ENCODE data around the gene RERG. TPM values are rescaled to one million over a fixed set of nuclear protein-coding genes. Genes with fewer than 3 reads are reported as not detected.
A peak's percentile ranks its signal among the peaks of the same experiment; 100 is the strongest.

The RERG gene
- total RNA-seq, 1 experiment from 2014 or later, result not detected

GRCh38 chr12:15192720-15193119 lies 28.5 kb downstream of the RERG start:
- H3K27me3 ChIP-seq (replicated peaks; ENCODE audit: insufficient read depth, low read depth, low read length, poor library complexity), result no peaks in the 10 kb centered on the region
- no peak for TF ChIP-seq EZH2 (IDR thresholded peaks at IDR 0.05; ENCODE audit: borderline replicate concordance, low read depth, low read length, poor library complexity, severe bottlenecking)
- TF ChIP-seq, protein P1, sequence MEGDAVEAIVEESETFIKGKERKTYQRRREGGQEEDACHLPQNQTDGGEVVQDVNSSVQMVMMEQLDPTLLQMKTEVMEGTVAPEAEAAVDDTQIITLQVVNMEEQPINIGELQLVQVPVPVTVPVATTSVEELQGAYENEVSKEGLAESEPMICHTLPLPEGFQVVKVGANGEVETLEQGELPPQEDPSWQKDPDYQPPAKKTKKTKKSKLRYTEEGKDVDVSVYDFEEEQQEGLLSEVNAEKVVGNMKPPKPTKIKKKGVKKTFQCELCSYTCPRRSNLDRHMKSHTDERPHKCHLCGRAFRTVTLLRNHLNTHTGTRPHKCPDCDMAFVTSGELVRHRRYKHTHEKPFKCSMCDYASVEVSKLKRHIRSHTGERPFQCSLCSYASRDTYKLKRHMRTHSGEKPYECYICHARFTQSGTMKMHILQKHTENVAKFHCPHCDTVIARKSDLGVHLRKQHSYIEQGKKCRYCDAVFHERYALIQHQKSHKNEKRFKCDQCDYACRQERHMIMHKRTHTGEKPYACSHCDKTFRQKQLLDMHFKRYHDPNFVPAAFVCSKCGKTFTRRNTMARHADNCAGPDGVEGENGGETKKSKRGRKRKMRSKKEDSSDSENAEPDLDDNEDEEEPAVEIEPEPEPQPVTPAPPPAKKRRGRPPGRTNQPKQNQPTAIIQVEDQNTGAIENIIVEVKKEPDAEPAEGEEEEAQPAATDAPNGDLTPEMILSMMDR (conservative IDR thresholded peaks at IDR 0.05; ENCODE audit: low read depth, low read length), result no peak
- H3K4me1 ChIP-seq (ENCODE audit: insufficient read depth, low read length, poor library complexity, severe bottlenecking), result no peaks in the 10 kb centered on the region
- no TSS peak for BruUV-seq (replicated peaks)
- CTCF ChIA-PET, result no interaction called here
- intact Hi-C loops (cut with micrococcal nuclease; ENCODE audit: unreplicated experiment), result no loop called here
- no peaks in the 10 kb centered on the region for H3K36me3 ChIP-seq (ENCODE audit: insufficient read depth, low read length, poor library complexity, severe bottlenecking)
- H3K27ac ChIP-seq (ENCODE audit: low read depth, low read length, poor library complexity, severe bottlenecking), result no peak overlapping the region
- H3K9me3 ChIP-seq (ENCODE audit: low read depth, low read length, poor library complexity, severe bottlenecking), result no peaks in the 10 kb centered on the region
- DNase-seq (ENCODE audit: low spot score), result no peak
- H3K4me3 ChIP-seq (ENCODE audit: low read depth, low read length, poor library complexity, severe bottlenecking), result no peak overlapping the region
- POLR2A ChIA-PET (ENCODE audit: low non-redundant PET), result no interaction called here

DNA sequence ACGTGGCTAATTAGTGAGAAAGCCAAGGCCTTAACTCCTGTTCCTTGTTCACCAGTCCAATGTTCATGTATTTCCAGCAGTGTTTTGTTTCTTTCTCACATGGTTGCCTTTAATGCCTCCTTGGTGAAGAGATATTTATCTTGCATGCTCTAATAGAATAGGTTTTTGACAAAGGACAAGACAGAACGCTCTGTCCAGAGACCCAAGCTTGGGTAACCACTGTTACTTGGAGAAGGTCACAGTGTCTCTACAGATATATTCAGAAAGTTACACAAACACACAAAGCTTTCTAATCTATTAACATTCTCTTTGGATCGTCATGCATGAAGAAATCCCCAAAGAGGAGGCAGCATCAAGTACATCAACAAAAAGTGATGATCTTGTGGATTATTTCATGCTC lies 33.1 kb downstream of the RERG start:
- intact Hi-C loops (cut with micrococcal nuclease; ENCODE audit: unreplicated experiment), result no loop called here
- no TSS peak for BruUV-seq (replicated peaks)
- H3K27ac ChIP-seq (ENCODE audit: low read depth, low read length, poor library complexity, severe bottlenecking), result no peak overlapping the region
- no peaks in the 10 kb centered on the region for H3K9me3 ChIP-seq (ENCODE audit: low read depth, low read length, poor library complexity, severe bottlenecking)
- no peak overlapping the region for H3K4me3 ChIP-seq (ENCODE audit: low read depth, low read length, poor library complexity, severe bottlenecking)
- H3K27me3 ChIP-seq (replicated peaks; ENCODE audit: insufficient read depth, low read depth, low read length, poor library complexity), result no peaks in the 10 kb centered on the region
- no peak for TF ChIP-seq EZH2 (IDR thresholded peaks at IDR 0.05; ENCODE audit: borderline replicate concordance, low read depth, low read length, poor library complexity, severe bottlenecking)
- TF ChIP-seq, protein P1 (conservative IDR thresholded peaks at IDR 0.05; ENCODE audit: low read depth, low read length), result no peak
- H3K4me1 ChIP-seq (ENCODE audit: insufficient read depth, low read length, poor library complexity, severe bottlenecking), result peaks cover 10% of the 10 kb centered on the region
- CTCF ChIA-PET, result no interaction called here
- POLR2A ChIA-PET (ENCODE audit: low non-redundant PET), result no interaction called here
- no peak for DNase-seq (ENCODE audit: low spot score)
- no peaks in the 10 kb centered on the region for H3K36me3 ChIP-seq (ENCODE audit: insufficient read depth, low read length, poor library complexity, severe bottlenecking)

GRCh38 chr12:15186597-15186996 lies 34.6 kb downstream of the RERG start:
- H3K27me3 ChIP-seq (replicated peaks; ENCODE audit: insufficient read depth, low read depth, low read length, poor library complexity), result no peaks in the 10 kb centered on the region
- CTCF ChIA-PET, result no interaction called here
- no peaks in the 10 kb centered on the region for H3K9me3 ChIP-seq (ENCODE audit: low read depth, low read length, poor library complexity, severe bottlenecking)
- POLR2A ChIA-PET (ENCODE audit: low non-redundant PET), result no interaction called here
- no peak overlapping the region for H3K4me3 ChIP-seq (ENCODE audit: low read depth, low read length, poor library complexity, severe bottlenecking)
- peaks cover 10% of the 10 kb centered on the region for H3K4me1 ChIP-seq (ENCODE audit: insufficient read depth, low read length, poor library complexity, severe bottlenecking)
- intact Hi-C loops (cut with micrococcal nuclease; ENCODE audit: unreplicated experiment), result no loop called here
- TF ChIP-seq, protein P1 (conservative IDR thresholded peaks at IDR 0.05; ENCODE audit: low read depth, low read length), result no peak
- TF ChIP-seq EZH2 (IDR thresholded peaks at IDR 0.05; ENCODE audit: borderline replicate concordance, low read depth, low read length, poor library complexity, severe bottlenecking), result no peak
- peak; percentile 63 for DNase-seq (ENCODE audit: low spot score)
- no peaks in the 10 kb centered on the region for H3K36me3 ChIP-seq (ENCODE audit: insufficient read depth, low read length, poor library complexity, severe bottlenecking)
- H3K27ac ChIP-seq (ENCODE audit: low read depth, low read length, poor library complexity, severe bottlenecking), result no peak overlapping the region
- no TSS peak for BruUV-seq (replicated peaks)

Measured in A673 (cell line).